ENCODE results near the gene NRBF2.
"Not testable (repeated sequence)": the region's sequence is repeated elsewhere in the genome, so short reads cannot be mapped to it uniquely, and the experiment has no call there.

The NRBF2 gene
- long read RNA-seq, transcript NRBF2-201 (4 exons, 1,853 nt), result major isoform, 135 of 144 reads
- long read RNA-seq, partial matches to known transcripts, result 1 of 144 reads
- long read RNA-seq, other reads (novel, unspliced or antisense), result 7 of 144 reads

- Histone ChIP-seq H3K4me3 (replicated peaks; ENCODE audit: insufficient read depth, low read length) (peak within 1 kb of the TSS; percentile 84), H3K27me3 (ENCODE audit: insufficient read depth, poor library complexity, severe bottlenecking) (no peaks in the 10 kb centered on the region), H3K27ac (replicated peaks) (peak within 1 kb of the TSS; percentile 86)
- TF ChIP-seq CTCF (IDR thresholded peaks at IDR 0.05; ENCODE audit: insufficient read depth, low read length) (no peak), POLR2AphosphoS5 (IDR thresholded peaks at IDR 0.05; ENCODE audit: low read depth) (peak; percentile 86), REST (IDR thresholded peaks at IDR 0.05; ENCODE audit: insufficient replicate concordance, low read depth) (peak; percentile 23), GABPA (IDR thresholded peaks at IDR 0.05; ENCODE audit: low read depth) (no peak), SPI1 (IDR thresholded peaks at IDR 0.05; ENCODE audit: borderline replicate concordance, low read depth) (peak; percentile 91)
- DNase-seq (ENCODE audit: low read depth in 1 of 2, low spot score in 1 of 2), result peak; percentile 98
Measured at GRCh38 chr10:63133056-63133820, at the start of gene NRBF2. TSS of gene NRBF2 (plus strand) at chr10:63133328. CDS start at chr10:63133471, 143 bp downstream.

- not testable (repeated sequence) for H3K27ac ChIP-seq (replicated peaks); H3K4me3 ChIP-seq (replicated peaks; ENCODE audit: insufficient read depth, low read length); H3K27me3 ChIP-seq (ENCODE audit: insufficient read depth, poor library complexity, severe bottlenecking); DNase-seq (ENCODE audit: low read depth in 1 of 2, low spot score in 1 of 2)
Measured at GRCh38 chr10:63083406-63083805, 49.7 kb upstream of the NRBF2 start.

- TF ChIP-seq CTCF (IDR thresholded peaks at IDR 0.05; ENCODE audit: insufficient read depth, low read length), result peak; percentile 43
- TF ChIP-seq POLR2AphosphoS5 (IDR thresholded peaks at IDR 0.05; ENCODE audit: low read depth), result no peak
- no peaks in the 10 kb centered on the region for H3K27me3 ChIP-seq (ENCODE audit: insufficient read depth, poor library complexity, severe bottlenecking)
- peak; percentile 52 to 68 for DNase-seq (ENCODE audit: low read depth in 1 of 2, low spot score in 1 of 2)
- H3K27ac ChIP-seq (replicated peaks), result no peak overlapping the region
- no peak overlapping the region for H3K4me3 ChIP-seq (replicated peaks; ENCODE audit: insufficient read depth, low read length)
Measured at GRCh38 chr10:63083904-63084689, 49.0 kb upstream of the NRBF2 start.

GRCh38 chr10:63084690-63085382, 48.3 kb upstream of the NRBF2 start:
- DNase-seq (ENCODE audit: low read depth in 1 of 2, low spot score in 1 of 2), result no peak
- TF ChIP-seq POLR2AphosphoS5 (IDR thresholded peaks at IDR 0.05; ENCODE audit: low read depth), result no peak
- no peak for TF ChIP-seq SPI1 (IDR thresholded peaks at IDR 0.05; ENCODE audit: borderline replicate concordance, low read depth)
- no peak for TF ChIP-seq REST (IDR thresholded peaks at IDR 0.05; ENCODE audit: insufficient replicate concordance, low read depth)
- Histone ChIP-seq H3K4me3 (replicated peaks; ENCODE audit: insufficient read depth, low read length) (no peak overlapping the region), H3K27me3 (ENCODE audit: insufficient read depth, poor library complexity, severe bottlenecking) (no peaks in the 10 kb centered on the region), H3K27ac (replicated peaks) (no peak overlapping the region)

All from HL-60 (cell line).